Measurements from ENCODE around the gene AFF2. TPM values are rescaled to one million over a fixed set of nuclear protein-coding genes. Genes with fewer than 3 reads are reported as not detected.
A peak's percentile ranks its signal among the peaks of the same experiment; 100 is the strongest.

Gene AFF2
- total and polyA plus RNA-seq, 2 donors (not counting 3 experiments of a cell fraction or from before 2014, with no cell fraction given): 0.03 to 0.07 TPM

GRCh38 chrX:148501386-148502066 is 1.1 kb downstream of the AFF2 start:
- dilution Hi-C loops (cut with MboI; ENCODE audit: extremely low pct_ligation_motif_present, low sequenced_read_pairs): no loop called here
- intact Hi-C loops (cut with micrococcal nuclease): loop anchor here (10.0 kb wide), 1 partner anchor 207 kb away; no protein-coding TSS in a partner anchor
- BruUV-seq (replicated peaks): no TSS peak
- Histone ChIP-seq H3K79me2 (ENCODE audit: control insufficient read depth, insufficient read depth, low read length) (no peaks in the 10 kb centered on the region), H3K27ac (ENCODE audit: insufficient read depth, low read depth, low read length) (no peak overlapping the region), H3K9ac (replicated peaks; ENCODE audit: extremely low read depth, insufficient read depth, low read length) (no peak overlapping the region), H3K4me1 (ENCODE audit: control insufficient read depth, extremely low read depth, insufficient read depth, low read length) (peaks cover 3% of the 10 kb centered on the region), H3K27me3 (ENCODE audit: control insufficient read depth in 2 of 2, insufficient read depth in 2 of 2, low read length in 2 of 2) (peaks cover 18 to 27% of the 10 kb centered on the region in 2 experiments), H3K4me3 (replicated peaks in 1 of 3; ENCODE audit: insufficient read depth in 1 of 3, low read depth in 1 of 3, low read length in 3 of 3) (peak overlapping the region in 1 of 3 experiments; percentile 41), H3K9me1 (replicated peaks; ENCODE audit: control insufficient read depth, extremely low read depth, insufficient read depth, low read length) (no peaks in the 10 kb centered on the region), H3K4me2 (ENCODE audit: insufficient read depth, low read length) (peak overlapping the region; percentile 21), H3K9me3 (replicated peaks; ENCODE audit: control insufficient read depth, insufficient read depth, low read length) (no peaks in the 10 kb centered on the region), H4K20me1 (replicated peaks; ENCODE audit: control insufficient read depth, extremely low read depth, insufficient read depth, low read length) (no peaks in the 10 kb centered on the region), H2AFZ (ENCODE audit: low read depth, low read length) (no peak overlapping the region), H3K36me3 (ENCODE audit: control insufficient read depth in 2 of 2, extremely low read depth in 1 of 2, insufficient read depth in 2 of 2, low read length in 2 of 2) (no peaks in the 10 kb centered on the region)
- no peak for TF ChIP-seq GATA2 (IDR thresholded peaks at IDR 0.05; ENCODE audit: insufficient read depth, insufficient read length, low read depth, low read length)
- no peak for TF ChIP-seq FOS (IDR thresholded peaks at IDR 0.05; ENCODE audit: borderline replicate concordance, insufficient read depth, low read length)
- TF ChIP-seq MAX (IDR thresholded peaks at IDR 0.05; ENCODE audit: insufficient read depth, insufficient read length): no peak
- TF ChIP-seq EZH2 (IDR thresholded peaks at IDR 0.05; ENCODE audit: borderline replicate concordance, low read depth, low read length, severe bottlenecking): no peak
- no peak for TF ChIP-seq JUN (IDR thresholded peaks at IDR 0.05; ENCODE audit: borderline replicate concordance, insufficient read depth, insufficient read length, low read depth)
- TF ChIP-seq CTCF (IDR thresholded peaks at IDR 0.05; ENCODE audit: extremely low read depth in 1 of 2, insufficient read depth in 1 of 2, low read depth in 1 of 2, low read length in 2 of 2): no peak
- TF ChIP-seq POLR2A (IDR thresholded peaks at IDR 0.05; ENCODE audit: low read depth, low read length): no peak
- TF ChIP-seq POLR2AphosphoS5 (IDR thresholded peaks at IDR 0.05; ENCODE audit: insufficient read depth, low read depth, low read length): no peak
- no peak for TF ChIP-seq MYC (IDR thresholded peaks at IDR 0.05; ENCODE audit: low read depth, low read length)
- DNase-seq (ENCODE audit: low read depth, low spot score) (no peak), FAIRE-seq (no peak)
- POLR2A ChIA-PET: no interaction called here
- CTCF ChIA-PET: no interaction called here

Measured in endothelial cell of umbilical vein (primary cell).